RPMI8226 (cell line): Measurements from ENCODE around the gene IQCK.

ENCODE experiments used
- DNase-seq: peaks from one replicate; pipeline ENCODE4 v3.0.0-alpha.2; 2015

Gene IQCK

DNA sequence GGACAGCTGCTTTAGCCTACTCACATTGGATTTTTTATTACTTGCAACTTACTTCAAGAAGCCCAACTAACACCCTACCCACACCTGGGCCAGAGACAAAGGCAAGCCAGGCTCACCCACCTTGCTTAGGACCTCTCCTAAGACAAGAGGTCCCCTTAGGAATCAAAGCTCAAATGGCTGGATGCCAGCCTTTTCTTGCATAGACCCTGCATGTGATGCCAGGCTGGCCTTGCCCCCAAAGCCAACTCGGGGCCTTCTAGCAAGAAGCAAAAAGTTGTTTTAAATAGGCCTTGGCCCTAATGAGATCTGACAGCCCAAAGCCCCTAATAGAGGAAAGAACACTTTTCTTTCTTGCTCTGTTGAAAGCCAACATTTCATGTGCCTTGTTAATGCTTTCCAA, 145.9 kb downstream of the IQCK start:
- DNase-seq, result no peak

DNA sequence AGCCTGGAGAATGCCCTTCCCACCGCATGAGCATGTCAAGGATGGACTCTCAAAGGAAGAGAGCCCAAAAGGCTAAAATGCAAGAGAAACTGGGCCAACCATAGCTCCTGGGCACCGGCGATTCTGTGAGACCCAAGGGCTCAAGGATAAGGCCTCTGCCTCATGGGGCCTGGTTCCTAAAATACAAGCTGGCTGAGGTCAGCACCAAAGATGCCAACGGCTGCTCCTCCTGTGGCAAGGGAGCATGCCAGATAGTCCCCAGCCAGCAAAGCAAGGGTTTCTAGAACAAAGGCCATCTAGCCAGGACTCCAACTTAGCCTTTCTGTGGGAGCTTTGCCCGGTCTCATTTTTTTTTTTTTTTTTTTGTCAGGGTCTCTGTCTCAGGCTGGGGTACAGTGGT, 146.5 kb downstream of the IQCK start:
- no peak for DNase-seq

DNA sequence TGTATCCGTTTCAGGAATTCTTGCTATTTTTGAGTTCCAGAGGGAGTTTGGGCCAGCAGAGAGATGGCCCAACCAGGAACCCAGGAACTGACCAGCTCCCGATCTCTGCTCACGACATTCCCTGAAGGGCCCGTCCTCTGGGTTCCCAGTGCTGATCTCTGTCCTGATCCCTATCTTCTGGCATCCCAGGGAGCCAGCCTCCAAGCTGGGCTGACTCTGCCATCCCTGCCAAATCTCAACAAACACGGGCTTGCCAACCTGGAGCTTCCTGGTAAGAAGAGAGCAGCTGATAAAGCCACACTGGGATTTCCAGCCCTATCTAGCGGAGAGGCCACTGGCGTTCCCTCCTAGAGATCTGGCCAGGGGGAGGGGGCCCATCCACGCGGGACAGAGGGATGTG, 150.3 kb downstream of the IQCK start:
- no peak for DNase-seq

DNA sequence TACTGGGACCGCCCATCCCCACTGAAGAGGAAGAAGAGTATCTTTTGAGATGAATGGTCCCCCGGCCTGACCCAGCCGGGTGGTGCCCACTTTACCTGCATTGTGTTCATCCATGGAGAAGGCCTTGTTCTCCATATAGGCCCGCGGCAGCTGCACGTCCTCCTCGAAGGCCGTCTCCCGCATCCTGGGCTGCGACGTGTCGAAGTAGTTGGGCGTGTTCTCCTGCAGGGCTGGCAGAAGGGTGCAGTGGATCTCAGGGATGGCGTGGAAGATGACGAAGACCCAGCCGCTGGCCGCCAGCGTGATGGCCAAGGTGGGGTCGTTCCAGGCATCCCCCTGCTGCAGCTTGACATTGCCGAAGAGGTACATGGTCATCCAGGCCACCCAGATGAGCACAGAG, 153.7 kb downstream of the IQCK start:
- no peak for DNase-seq

DNA sequence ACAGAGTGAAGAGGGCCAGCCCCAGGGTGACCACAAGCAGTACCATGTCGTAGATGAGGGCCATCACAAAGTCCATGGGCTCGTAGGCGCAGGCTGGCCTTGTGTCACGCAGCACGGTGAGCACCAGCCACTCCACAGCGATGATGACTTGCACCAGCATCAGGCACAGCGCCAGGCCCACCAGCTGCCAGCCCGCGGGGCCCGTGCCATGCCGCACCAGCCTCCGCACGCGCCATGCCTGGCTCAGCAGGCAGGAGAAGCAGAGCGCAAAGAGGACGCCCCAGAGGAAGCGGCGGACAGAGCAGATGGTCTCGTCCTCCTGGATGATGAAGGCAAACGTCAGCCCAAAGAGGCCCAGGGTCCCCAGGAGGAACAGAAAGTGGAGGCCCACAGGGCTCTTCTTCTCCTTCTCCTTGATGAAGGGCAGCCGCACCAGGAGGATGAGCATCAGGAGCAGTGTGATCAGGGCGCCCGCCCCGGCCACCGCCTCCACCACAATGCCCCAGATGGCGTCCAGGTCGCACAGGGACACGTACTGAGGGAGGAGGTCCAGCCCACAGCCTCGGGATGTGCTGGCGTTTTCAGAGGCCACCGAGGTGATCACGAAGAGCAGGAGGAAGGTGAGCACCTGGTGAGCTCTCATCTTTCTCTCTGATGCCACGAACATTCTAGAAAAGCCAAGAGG, 154.2 kb downstream of the IQCK start:
- no peak for DNase-seq

DNA sequence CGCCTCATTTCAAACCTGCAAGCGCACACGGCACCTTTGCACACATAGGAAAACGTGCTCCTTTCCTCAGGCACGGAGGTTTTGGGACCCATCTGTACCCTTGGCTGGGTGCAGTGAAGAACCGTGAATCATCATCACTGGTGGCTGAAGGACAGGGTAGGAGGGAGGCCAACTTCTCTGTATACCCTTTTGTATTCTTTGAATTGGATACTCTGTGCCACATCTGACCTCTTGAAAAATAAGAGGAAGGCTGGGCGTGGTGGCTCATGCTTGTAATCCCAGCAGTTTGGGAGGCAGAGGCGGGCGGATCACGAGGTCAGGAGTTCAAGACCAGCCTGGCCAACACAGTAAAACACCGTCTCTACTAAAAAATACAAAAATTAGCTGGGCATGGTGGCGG, 154.9 kb downstream of the IQCK start:
- DNase-seq, result no peak

DNA sequence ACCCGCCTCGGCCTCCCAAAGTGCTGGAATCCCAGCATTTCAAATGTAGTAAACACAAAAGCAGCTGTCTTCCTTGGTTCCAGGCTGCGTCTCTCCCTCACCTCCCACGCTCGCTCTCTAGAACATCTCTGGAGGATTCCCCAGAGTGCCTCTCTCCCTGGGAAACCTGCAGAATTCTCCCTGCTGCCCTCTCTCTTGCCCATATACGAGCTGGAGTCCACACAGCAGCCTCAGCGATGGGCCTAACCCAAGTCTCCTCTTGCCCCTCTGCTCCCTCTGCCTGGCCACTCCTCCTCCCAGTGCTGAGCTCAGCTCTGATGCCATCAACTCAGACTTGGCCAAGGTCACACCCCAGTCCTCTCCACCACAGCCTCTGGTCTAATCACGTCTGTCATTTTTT, 156.0 kb downstream of the IQCK start:
- DNase-seq, result peak; percentile 25

DNA sequence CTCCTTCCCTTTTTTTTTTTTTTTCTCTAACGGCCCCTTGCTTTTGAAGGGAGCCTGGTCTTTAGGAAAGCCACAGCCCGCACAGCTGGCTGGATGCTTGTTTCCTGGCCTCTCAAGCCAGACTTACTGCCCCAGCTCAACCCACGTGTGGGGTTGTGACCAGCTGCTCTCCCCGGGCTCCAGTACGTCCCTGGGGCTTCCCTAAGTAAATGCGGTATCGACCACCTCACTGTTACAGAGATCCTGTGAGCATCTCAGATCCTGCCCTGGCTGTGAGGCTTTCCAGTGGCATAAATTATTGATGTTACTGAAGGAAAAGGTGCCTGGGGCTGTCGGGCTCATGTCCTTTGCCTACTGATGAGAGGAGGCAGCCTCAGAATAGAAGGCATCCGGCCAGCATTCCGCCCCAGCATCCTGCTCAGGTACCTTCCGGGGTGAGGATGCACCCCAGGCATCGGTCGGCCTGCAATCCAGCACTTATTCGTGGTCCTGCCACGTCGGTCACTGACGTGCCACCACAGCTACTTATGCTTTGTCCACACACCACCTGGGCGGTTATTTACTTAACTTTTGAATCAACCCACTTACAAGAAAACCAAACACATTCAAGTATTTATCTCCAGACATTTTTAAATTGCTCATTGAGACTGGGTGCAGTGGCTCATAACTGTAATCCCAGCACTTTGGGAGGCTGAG, 156.9 kb downstream of the IQCK start:
- no peak for DNase-seq

DNA sequence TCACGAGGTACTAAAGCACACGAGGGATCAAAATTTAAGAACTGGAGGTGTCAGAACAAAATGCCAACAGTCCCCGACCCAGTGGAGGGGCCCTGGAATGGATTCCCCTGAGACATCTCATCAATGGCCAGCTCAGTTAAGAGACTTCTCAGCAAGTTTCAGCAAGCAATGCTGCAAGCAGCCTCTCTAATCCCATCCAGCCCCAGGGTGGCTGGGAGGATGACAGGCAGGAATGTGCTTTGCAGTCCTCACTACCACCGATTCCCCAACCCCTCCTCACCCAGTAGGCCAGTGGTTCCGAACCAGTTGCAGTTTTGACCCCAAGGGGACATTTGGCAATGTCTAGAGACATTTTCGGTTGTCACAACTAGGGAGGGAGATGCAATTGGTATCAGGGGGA, 157.8 kb downstream of the IQCK start:
- no peak for DNase-seq

DNA sequence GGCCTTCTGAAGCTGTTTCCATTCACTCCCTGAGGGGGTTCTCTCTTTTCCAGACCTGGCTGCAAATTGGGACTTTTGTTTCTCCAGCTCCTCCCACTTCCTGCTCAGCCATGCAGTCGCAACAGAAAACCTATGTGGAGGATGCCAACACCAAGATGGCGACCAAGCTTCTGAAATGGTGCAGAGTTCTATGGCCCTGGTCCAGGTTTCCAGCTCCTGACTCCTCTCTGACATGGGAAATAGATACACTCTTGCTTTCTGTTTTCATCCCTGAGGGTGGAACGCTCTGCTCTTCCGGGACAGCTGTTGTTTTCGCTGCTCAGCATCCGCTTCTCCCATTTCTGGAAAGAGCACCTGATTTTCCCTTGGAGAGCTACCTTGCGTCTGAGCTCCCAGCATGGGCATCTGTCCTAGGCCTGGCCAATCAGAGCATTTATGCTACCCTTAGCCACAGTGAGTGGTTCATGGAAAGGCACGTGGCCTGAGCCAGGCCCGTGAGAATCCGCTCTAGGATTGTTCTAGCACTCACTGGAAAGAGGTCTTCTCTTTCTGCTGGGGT, 158.5 kb downstream of the IQCK start:
- no peak for DNase-seq

DNA sequence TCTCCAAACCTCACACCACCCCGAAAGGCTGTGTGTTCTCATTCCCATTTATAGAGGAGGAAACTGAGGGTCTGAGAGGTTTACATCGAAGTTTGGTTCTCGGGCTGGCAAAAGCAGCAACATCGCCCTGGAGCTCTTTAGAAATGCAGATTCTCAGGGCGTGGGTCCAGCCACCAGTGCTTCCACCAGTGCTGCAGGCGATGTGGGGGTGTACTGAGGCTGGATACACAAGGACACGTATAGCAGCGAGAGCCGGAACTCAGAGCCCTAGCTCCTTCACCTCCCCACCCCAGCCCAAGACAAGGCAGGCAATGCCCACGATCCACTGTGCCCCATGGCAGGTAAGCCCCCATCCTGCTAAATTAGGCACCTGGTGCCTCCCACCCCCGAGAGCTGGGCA, 160.7 kb downstream of the IQCK start:
- DNase-seq, result no peak

DNA sequence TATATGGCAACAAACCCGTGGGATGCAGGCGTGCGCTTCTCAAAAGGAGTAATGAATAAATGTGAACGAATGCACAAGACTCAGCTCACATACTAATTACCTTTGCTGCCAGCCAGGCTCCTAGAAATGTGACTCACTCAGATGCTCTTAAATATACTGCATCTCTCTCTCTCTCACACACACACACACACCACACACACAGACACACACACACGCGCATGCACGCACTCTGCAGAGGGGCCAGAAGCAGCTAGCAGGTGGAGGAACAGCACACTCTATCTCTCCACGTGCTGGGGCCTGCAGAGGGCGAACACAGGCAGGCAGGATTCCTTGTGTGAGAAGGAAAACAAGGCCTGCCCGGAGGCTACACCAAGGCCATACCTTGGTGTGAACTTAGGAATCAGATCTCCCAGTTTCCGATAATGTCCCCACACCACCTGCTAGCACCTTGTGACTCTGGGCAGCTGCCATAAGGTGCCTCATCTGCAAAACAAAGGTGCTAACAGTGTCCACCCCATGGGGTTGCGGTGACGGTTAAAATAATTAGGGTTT, 161.2 kb downstream of the IQCK start:
- DNase-seq, result peak; percentile 15

DNA sequence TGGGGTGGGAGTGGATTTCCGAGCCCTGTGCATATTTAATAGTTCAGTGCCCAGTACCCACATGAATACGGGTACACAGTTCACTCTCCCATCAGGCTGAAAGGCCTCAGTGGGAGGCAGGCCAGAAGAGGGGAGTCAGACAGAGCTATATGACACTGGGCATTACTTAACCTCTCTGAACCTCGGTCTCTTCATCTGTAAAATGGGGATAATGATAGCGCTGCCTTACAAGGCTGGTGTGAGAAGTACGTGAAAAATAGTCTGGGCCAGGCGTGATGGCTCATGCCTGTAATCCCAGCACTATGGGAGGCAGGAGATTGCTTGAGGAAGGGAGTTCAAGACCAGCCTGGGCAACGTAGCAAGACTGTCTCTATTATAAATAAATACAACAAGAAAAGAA, 163.0 kb downstream of the IQCK start:
- DNase-seq, result no peak

DNA sequence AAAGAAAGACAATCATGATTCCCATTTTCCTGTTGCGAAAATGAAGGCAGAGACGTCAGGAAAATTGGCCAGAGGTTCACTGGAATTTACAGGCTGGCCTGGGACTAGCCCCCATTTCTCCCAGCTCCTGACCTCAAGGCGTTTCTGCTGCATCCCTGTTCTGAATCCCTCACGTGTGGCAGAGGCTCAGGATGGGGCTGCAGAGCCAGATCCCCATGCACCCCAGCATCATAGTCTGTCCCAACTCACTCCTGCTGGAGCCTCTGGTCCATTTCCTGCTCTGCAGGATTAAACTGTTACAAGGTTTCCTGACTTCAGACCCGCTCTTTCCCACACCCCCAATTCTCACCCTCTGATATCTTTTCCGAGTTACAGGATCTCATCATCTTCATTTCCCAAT, 163.7 kb downstream of the IQCK start:
- DNase-seq, result no peak

DNA sequence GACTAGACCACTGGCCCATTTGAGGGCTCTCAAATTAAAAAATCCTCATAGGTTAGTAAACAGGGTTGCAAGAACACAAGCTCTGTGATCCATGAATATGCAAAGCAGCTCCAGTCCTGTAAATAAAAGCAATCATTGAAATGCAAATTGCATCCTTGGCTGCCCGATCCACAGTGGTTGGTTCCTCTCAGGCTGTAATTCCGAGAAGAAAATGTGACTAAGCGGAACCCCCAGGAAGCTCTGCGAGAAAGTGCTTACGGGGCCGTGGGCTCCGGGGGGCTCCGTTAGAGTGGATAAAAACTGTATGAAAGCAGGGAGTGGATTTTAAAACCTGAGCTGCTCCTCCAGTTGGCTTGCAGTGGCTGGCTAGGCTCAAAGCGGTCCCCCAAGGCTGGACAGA, 164.1 kb downstream of the IQCK start:
- DNase-seq, result no peak

DNA sequence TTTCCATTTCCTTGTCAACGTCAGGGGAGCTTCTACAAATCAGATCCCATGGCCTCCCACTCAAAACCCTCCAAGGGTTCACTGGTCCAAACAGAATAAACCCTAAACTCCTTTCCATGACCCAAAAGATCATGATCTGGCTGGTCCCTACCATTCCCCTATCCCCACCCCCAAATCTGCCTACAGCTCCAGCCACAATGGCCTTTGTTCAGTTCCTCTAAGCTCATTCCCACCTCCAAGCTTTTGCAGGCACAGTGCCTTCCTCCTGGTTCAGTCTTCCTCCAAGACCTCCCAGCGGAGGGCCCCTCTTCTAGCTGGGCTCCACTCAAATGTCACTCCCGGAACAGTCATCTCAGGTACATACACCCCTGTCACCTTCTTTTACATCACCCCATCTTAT, 164.6 kb downstream of the IQCK start:
- DNase-seq, result no peak

DNA sequence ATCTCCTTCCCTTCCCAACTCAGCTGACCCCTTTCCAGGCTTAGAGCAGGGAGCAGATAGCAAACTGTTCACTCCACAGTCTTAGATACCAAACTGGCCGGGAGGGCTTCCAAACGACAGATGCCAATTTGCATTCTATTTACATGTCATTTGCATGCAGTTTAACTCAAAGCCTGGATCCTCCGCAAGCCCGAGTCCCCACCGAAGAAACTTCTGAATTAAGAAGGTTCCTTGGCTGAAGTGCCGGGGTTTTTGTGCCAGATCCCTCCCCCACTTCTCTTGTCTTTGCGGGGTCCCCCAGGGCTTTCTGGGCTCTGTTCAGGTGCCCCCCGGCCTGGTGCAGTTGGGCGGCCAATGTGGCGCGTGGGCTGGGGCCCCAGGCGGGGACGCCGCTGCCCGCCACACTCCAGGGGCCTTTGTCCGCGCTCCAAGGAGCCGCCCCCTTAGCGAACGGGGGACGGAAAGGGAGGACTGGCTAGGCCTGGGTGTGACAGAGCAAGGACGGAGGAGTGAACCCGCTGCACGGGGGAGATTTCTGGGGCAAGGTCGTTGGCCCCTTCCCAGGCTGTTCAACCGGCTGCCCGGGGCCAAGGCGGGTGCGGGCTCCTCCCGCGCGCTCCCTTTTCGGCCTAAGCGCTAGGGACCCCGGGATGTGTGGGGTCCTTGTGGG, 165.4 kb downstream of the IQCK start:
- no peak for DNase-seq

DNA sequence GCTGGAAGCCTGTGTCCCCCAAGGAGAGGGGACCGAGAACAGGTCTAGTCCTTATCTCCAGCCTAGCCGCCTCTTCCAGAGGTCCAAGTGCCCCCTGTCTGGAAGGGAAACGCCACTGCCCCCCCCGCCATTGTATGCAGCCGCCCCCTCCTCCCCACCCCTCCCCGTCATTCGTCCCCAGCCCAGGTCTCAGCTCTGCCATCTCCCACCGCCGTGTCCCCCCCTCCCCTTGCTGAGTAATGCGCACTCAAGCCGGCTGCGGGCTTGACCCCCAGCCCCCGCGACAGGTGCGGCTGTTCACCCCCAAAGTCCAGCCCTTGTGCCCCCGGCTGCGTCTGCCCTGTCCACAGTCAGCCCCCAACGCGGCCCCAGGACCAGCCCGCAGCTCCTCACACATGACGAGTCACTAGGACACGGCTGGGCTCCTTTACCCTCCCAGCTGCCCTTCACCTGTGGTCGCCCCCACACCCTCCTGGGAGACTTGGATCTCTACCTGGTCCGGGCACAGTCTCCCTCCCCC, 166.0 kb downstream of the IQCK start:
- no peak for DNase-seq

DNA sequence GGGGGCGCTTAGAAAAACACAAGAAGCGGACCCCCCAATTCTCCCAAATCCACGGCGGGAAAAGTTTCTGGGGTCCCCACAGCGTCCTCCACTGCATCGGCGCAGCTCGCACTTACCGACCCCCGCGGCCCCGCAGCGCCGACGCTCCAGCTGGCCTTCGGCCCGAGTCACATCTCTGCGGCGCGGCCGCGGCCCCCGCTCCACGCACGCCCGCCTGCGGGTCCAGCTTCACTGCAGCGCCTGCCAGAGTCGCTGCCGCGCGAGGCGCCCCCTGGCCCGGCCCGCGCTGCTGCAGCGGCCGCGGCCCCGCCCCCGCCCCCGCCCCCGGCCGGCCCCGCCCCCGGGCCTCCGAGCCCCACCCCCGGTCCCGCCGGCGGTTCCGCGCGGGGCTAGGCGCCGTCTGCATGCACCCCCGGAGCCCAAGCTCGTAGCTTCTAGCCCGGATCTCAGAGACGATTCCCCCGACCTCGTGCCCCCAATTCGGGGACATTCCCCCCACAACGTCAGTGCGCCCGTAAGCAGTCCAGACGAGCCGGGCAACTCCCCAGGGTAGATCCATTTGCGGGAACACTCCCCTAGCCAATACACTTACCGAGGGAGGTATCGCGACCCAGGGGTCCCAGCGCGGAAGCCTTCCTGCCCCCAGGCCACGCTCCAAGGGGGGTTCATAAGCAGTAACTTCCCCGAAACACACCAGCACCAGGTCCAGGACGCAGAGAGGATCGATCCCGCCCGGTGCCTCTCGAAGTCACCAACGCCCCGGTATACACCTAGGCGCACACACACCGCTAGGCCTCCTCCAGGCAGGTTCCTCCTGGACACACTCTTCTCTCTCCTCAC, 166.8 kb downstream of the IQCK start, which contains the start of gene GPRC5B:
Gene GPRC5B, minus strand, starts transcription at position 238 of the 840 bp plus-strand sequence. CDS start 12,003 bp downstream, outside the sequence.
- peak; percentile 74 for DNase-seq

DNA sequence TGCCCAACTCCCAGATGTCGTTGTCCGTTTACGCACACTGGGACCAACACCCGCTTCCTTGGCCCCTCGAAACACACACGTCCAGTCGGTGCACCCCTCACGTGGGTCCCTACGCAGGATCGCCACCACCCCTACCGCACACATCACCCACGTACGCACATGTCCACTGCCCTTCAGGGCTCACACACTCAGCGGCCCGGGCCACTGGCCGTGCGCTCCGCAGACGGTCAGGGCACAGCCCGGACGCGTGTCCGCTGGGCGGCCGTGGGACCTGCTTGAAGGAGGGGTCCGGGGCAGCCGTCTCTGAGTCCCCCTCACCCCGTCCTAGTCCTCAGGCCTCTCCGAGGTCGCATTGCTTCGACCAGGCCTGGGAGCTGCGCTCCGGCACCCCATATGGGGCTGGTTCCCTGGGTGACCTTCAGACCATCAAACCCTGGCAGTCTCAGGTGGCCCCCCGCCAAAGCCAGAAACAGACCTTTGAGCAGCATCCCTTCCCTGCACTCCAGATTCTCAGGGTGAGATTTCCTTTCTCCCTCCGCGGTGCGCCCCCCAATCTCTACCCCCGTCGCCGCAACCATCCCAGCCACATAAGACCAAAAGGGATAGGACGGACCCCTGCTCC, 167.5 kb downstream of the IQCK start:
- DNase-seq, result no peak

DNA sequence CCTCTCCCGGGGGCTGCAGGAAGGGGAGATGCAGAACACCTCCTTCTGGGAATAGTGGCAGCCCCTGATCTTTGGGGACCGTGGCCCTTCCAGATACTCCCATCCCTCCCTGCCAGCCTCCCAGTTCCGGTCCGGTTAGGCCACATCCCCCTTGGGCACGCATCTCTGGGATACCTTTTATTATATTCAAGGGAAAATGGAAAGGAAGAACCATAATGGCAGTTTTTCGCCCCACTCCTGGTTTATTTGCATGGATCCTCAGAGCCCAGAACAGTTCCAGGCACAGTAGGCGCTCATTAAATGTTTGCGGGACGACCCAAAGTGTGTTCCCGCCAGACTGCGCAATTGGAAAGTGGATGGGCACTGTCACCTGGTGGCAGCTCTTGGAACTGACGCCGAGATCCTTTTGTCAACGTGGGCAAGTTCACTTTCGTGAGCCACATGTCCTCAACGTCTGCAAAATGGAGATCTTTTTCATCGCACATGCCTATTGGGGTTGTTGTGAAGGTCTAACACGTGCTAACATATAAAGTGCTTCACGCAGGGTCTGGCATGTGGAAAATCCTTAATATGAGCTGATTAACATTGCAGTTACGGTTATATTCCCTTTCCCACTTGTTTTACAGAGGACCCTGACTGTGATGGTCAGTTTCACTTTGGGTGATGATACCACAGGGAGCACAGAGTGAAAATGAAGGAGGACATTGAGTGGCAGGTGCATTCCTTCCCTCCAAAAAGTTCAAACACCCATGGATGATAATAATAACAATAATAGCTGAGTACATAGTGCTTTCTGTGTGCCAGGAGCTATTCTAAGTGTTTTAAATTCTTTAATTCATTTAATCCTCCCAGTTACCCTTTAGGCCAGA, 168.2 kb downstream of the IQCK start:
- DNase-seq, result peak; percentile 88
